H9 (cell line): ENCODE results near the gene KAZN. TPM values are rescaled to one million over a fixed set of nuclear protein-coding genes. Genes with fewer than 3 reads are reported as not detected.

Source experiments
- DNase-seq: peaks from one replicate; pipeline ENCODE4 v3.0.0-alpha.2; 2017
- H2AFZ ChIP-seq: one replicate; pipeline ENCODE4 v1.6.1; 2013; ENCODE audit warnings: mild to moderate bottlenecking, low read length, control low read depth, moderate library complexity
- H2AK5ac ChIP-seq: 2 replicates; pipeline ENCODE4 v1.6.1; 2013; ENCODE audit warnings: low read length, control low read depth, mixed read lengths; ENCODE audit not compliant: insufficient read length
- H2BK120ac ChIP-seq: one replicate; pipeline ENCODE4 v1.6.1; 2013; ENCODE audit warnings: low read depth, mild to moderate bottlenecking, low read length, control low read depth, inconsistent platforms; ENCODE audit not compliant: poor library complexity, severe bottlenecking
- H2BK12ac ChIP-seq: 2 replicates; pipeline ENCODE4 v1.6.1; 2013; ENCODE audit warnings: low read length, control low read depth, mixed read lengths, low read depth; ENCODE audit not compliant: insufficient read length
- H2BK15ac ChIP-seq: 2 replicates; pipeline ENCODE4 v1.6.1; 2013; ENCODE audit warnings: low read depth, low read length, control low read depth
- H2BK20ac ChIP-seq: one replicate; pipeline ENCODE4 v1.6.1; 2013; ENCODE audit warnings: low read depth, mild to moderate bottlenecking, low read length, control low read depth, inconsistent platforms; ENCODE audit not compliant: poor library complexity, severe bottlenecking
- H2BK5ac ChIP-seq: 2 replicates; pipeline ENCODE4 v1.6.1; 2013; ENCODE audit warnings: low read length, control low read depth, mixed read lengths; ENCODE audit not compliant: insufficient read length
- H3K14ac ChIP-seq: 2 replicates; pipeline ENCODE4 v1.6.1; 2013; ENCODE audit warnings: low read length, control low read depth; ENCODE audit not compliant: insufficient read depth
- H3K18ac ChIP-seq: 2 replicates; pipeline ENCODE4 v1.6.1; 2013; ENCODE audit warnings: low read depth, mild to moderate bottlenecking, mixed read lengths, low read length, control low read depth; ENCODE audit not compliant: insufficient read length
- H3K23ac ChIP-seq: 2 replicates; pipeline ENCODE4 v1.6.1; 2013; ENCODE audit warnings: low read length, control low read depth, mixed read lengths, low read depth; ENCODE audit not compliant: insufficient read length
- H3K23me2 ChIP-seq: 2 replicates; pipeline ENCODE4 v1.6.1; 2013; ENCODE audit warnings: low read depth, mild to moderate bottlenecking, mixed read lengths, low read length, control low read depth; ENCODE audit not compliant: insufficient read length, poor library complexity, severe bottlenecking
- H3K27ac ChIP-seq: 2 replicates; pipeline ENCODE4 v1.5.1; 2013; ENCODE audit warnings: low read length, control low read depth, mixed read lengths, low read depth; ENCODE audit not compliant: insufficient read length
- H3K27me3 ChIP-seq: 2 replicates; pipeline ENCODE4 v1.6.1; 2013; ENCODE audit warnings: low read length, control low read depth, inconsistent platforms; ENCODE audit not compliant: insufficient read depth
- H3K4ac ChIP-seq: 2 replicates; pipeline ENCODE4 v1.6.1; 2013; ENCODE audit warnings: low read depth, mild to moderate bottlenecking, control low read depth, inconsistent platforms, low read length, moderate library complexity
- H3K4me1 ChIP-seq: 2 replicates; pipeline ENCODE4 v1.6.1; 2013; ENCODE audit warnings: low read length, control low read depth, inconsistent platforms; ENCODE audit not compliant: insufficient read depth
- H3K4me2 ChIP-seq: 2 replicates; pipeline ENCODE4 v1.6.1; 2013; ENCODE audit warnings: low read length, control low read depth, mixed read lengths; ENCODE audit not compliant: insufficient read length, insufficient read depth
- H3K56ac ChIP-seq: 2 replicates; pipeline ENCODE4 v1.6.1; 2013; ENCODE audit warnings: low read depth, mild to moderate bottlenecking, mixed read lengths, low read length, control low read depth; ENCODE audit not compliant: insufficient read length
- H3K79me1 ChIP-seq: 2 replicates; pipeline ENCODE4 v1.6.1; 2013; ENCODE audit warnings: low read depth, mild to moderate bottlenecking, moderate library complexity, low read length, control low read depth, inconsistent platforms; ENCODE audit not compliant: insufficient read depth, poor library complexity, severe bottlenecking
- H3K79me2 ChIP-seq: 2 replicates; pipeline ENCODE4 v1.6.1; 2013; ENCODE audit warnings: low read length, control low read depth, inconsistent platforms; ENCODE audit not compliant: insufficient read depth
- H3K9ac ChIP-seq: 2 replicates; pipeline ENCODE4 v1.6.1; 2013; ENCODE audit warnings: low read length, control low read depth, mixed read lengths; ENCODE audit not compliant: insufficient read length; ENCODE audit errors: extremely low read depth
- H3K9me3 ChIP-seq: one replicate; pipeline ENCODE4 v1.6.1; 2013; ENCODE audit warnings: low read depth, low read length, inconsistent platforms; ENCODE audit not compliant: control insufficient read depth
- H3T11ph ChIP-seq: one replicate; pipeline ENCODE4 v1.6.1; 2013; ENCODE audit warnings: mild to moderate bottlenecking, low read length, control low read depth, inconsistent platforms
- H4K20me1 ChIP-seq: one replicate; pipeline ENCODE4 v1.6.1; 2013; ENCODE audit not compliant: control insufficient read depth, insufficient read length, insufficient read depth
- H4K5ac ChIP-seq: 2 replicates; pipeline ENCODE4 v1.6.1; 2013; ENCODE audit warnings: low read depth, mild to moderate bottlenecking, mixed read lengths, low read length, control low read depth; ENCODE audit not compliant: insufficient read length
- H4K8ac ChIP-seq: replicated peaks from 2 replicates; pipeline ENCODE4 v1.6.1; 2013; ENCODE audit warnings: low read length, control low read depth, mixed read lengths, low read depth; ENCODE audit not compliant: insufficient read length
- H4K91ac ChIP-seq: 2 replicates; pipeline ENCODE4 v1.6.1; 2013; ENCODE audit warnings: low read depth, mild to moderate bottlenecking, moderate library complexity, mixed read lengths, low read length, control low read depth; ENCODE audit not compliant: insufficient read length
- H3K27ac Mint-ChIP-seq, 3 experiments: 2 replicates in 2 of 3; 3 replicates in 1 of 3; pipeline ENCODE4 v1.8.0; 2020 to 2021; ENCODE audit warnings: mixed read lengths in 3 of 3, mild to moderate bottlenecking in 1 of 3, moderate library complexity in 1 of 3
- H3K27me3 Mint-ChIP-seq: 2 replicates; pipeline ENCODE4 v1.8.0; 2021; ENCODE audit warnings: low read depth, mild to moderate bottlenecking, moderate library complexity, mixed read lengths
- H3K36me3 Mint-ChIP-seq, 3 experiments: 2 replicates in 2 of 3; 3 replicates in 1 of 3; pipeline ENCODE4 v1.8.0; 2020 to 2021; ENCODE audit warnings: low read depth in 3 of 3, mixed read lengths in 3 of 3; ENCODE audit not compliant: insufficient read depth in 1 of 3
- H3K4me1 Mint-ChIP-seq, 2 experiments: 2 replicates each; pipeline ENCODE4 v1.8.0; 2020; ENCODE audit warnings: mixed read lengths in 2 of 2
- H3K4me3 Mint-ChIP-seq, 2 experiments: 2 replicates in 1 of 2; 3 replicates in 1 of 2; pipeline ENCODE4 v1.8.0; 2020 to 2021; ENCODE audit warnings: mild to moderate bottlenecking in 2 of 2, mixed read lengths in 2 of 2, moderate library complexity in 1 of 2
- H3K9me3 Mint-ChIP-seq, 2 experiments: 2 replicates in 1 of 2; 3 replicates in 1 of 2; pipeline ENCODE4 v1.8.0; 2020; ENCODE audit warnings: mild to moderate bottlenecking in 2 of 2, mixed read lengths in 2 of 2, moderate library complexity in 1 of 2
- CTCF ChIP-seq: fragments of 200-600 bp; sonication (generic); conservative IDR thresholded peaks from 3 replicates; pipeline ENCODE4 v1.8.0; 2021; ENCODE audit warnings: antibody characterized with exemption, mild to moderate bottlenecking
- WGBS: extraction: QIAGEN DNeasy Blood & Tissue Kit; methylation state at CpG from one replicate; pipeline ENCODE4 v1.1.7; 2013; ENCODE audit warnings: missing lambda C conversion rate, low lambda C conversion rate, mixed read lengths; ENCODE audit not compliant: insufficient read length; ENCODE audit errors: extremely low coverage; 5-methylcytosine and 5-hydroxymethylcytosine counted together
- total RNA-seq: library from RNA; stranded (reverse); gene quantifications from 2 replicates; pipeline ENCODE4 v1.2.1, GENCODE V29; 2021

The KAZN gene
- total RNA-seq, 1 experiment from 2014 or later, result 7.6 TPM

- Mint-ChIP-seq H3K9me3 (peaks cover 0 to 2% of the 10 kb centered on the region in 2 experiments; a peak in 4 of 5 replicates), H3K4me1 (peaks cover 14 to 23% of the 10 kb centered on the region in 2 experiments), H3K27ac (no peak overlapping the region), H3K27me3 (no peaks in the 10 kb centered on the region), H3K36me3 (peaks cover 0 to 2% (median 0%) of the 10 kb centered on the region in 3 experiments; a peak in 2 of 7 replicates), H3K4me3 (no peak overlapping the region)
- peaks cover 4% of the 10 kb centered on the region; the same call in 1 of the 2 replicates for H3K4me1 ChIP-seq
- no peaks in the 10 kb centered on the region for H3K23me2 ChIP-seq
- no peak overlapping the region for H3K4ac ChIP-seq
- H2BK15ac ChIP-seq, result no peak overlapping the region
- no peak overlapping the region for H2AK5ac ChIP-seq
- no peak for DNase-seq
- no peaks in the 10 kb centered on the region for H3K9me3 ChIP-seq
- no peaks in the 10 kb centered on the region for H3K27me3 ChIP-seq
- no peak overlapping the region for H3K14ac ChIP-seq
- H3K9ac ChIP-seq, result no peak overlapping the region
- no CpG with 5 or more reads among the region's 11 CpGs for WGBS
- no peak overlapping the region for H4K5ac ChIP-seq
- H4K91ac ChIP-seq, result no peak overlapping the region
- no peak for TF ChIP-seq CTCF
- H2BK120ac ChIP-seq, result no peak overlapping the region
- H2BK5ac ChIP-seq, result no peak overlapping the region
- H4K20me1 ChIP-seq, result no peaks in the 10 kb centered on the region
- no peak overlapping the region for H3K18ac ChIP-seq
- H3K79me1 ChIP-seq, result no peaks in the 10 kb centered on the region
- no peak overlapping the region for H2AFZ ChIP-seq
- no peak overlapping the region for H4K8ac ChIP-seq
- no peak overlapping the region for H3T11ph ChIP-seq
- no peak overlapping the region for H3K27ac ChIP-seq
- H3K79me2 ChIP-seq, result no peaks in the 10 kb centered on the region
- no peak overlapping the region for H3K56ac ChIP-seq
- no peak overlapping the region for H3K4me2 ChIP-seq
- H2BK20ac ChIP-seq, result no peak overlapping the region
- no peak overlapping the region for H3K23ac ChIP-seq
- H2BK12ac ChIP-seq, result no peak overlapping the region
Observed at GRCh38 chr1:14952626-14953314, 354.3 kb downstream of the KAZN start.
